ENCODE measurements around the gene SNED1. TPM values are rescaled to one million over a fixed set of nuclear protein-coding genes. Genes with fewer than 3 reads are reported as not detected.
"Not testable (repeated sequence)": the region's sequence is repeated elsewhere in the genome, so short reads cannot be mapped to it uniquely, and the experiment has no call there.

The SNED1 gene
- total RNA-seq, 1 donor from 2014 or later = 2.3 TPM

- Mint-ChIP-seq H3K27ac (ENCODE audit: unreplicated experiment) (peak overlapping the region; percentile 58), H3K9me3 (ENCODE audit: unreplicated experiment) (no peaks in the 10 kb centered on the region), H3K36me3 (ENCODE audit: low read depth, unreplicated experiment) (peaks cover 64% of the 10 kb centered on the region), H3K27me3 (ENCODE audit: unreplicated experiment) (peaks cover 11% of the 10 kb centered on the region), H3K4me3 (ENCODE audit: unreplicated experiment) (peak overlapping the region; percentile 47), H3K4me1 (ENCODE audit: unreplicated experiment) (peaks cover 51% of the 10 kb centered on the region)
- no peak for DNase-seq (ENCODE audit: low spot score)
- TF ChIP-seq CTCF (IDR thresholded peaks at IDR 0.05; ENCODE audit: unreplicated experiment) = no peak
These were observed 97.3 kb downstream of the SNED1 start for GRCh38 chr2:241095594-241096290.

- Mint-ChIP-seq H3K4me1 (ENCODE audit: unreplicated experiment) (peaks cover 51% of the 10 kb centered on the region), H3K36me3 (ENCODE audit: low read depth, unreplicated experiment) (peaks cover 52% of the 10 kb centered on the region), H3K27ac (ENCODE audit: unreplicated experiment) (no peak overlapping the region), H3K9me3 (ENCODE audit: unreplicated experiment) (no peaks in the 10 kb centered on the region), H3K27me3 (ENCODE audit: unreplicated experiment) (peaks cover 9% of the 10 kb centered on the region), H3K4me3 (ENCODE audit: unreplicated experiment) (no peak overlapping the region)
- no peak for DNase-seq (ENCODE audit: low spot score)
- TF ChIP-seq CTCF (IDR thresholded peaks at IDR 0.05; ENCODE audit: unreplicated experiment) = no peak
These were observed 98.6 kb downstream of the SNED1 start for GRCh38 chr2:241096979-241097378.

GRCh38 chr2:241099246-241099645 lies 100.8 kb downstream of the SNED1 start:
- Mint-ChIP-seq H3K27me3 (ENCODE audit: unreplicated experiment) (peaks cover 11% of the 10 kb centered on the region), H3K4me3 (ENCODE audit: unreplicated experiment) (peak overlapping the region; percentile 38), H3K27ac (ENCODE audit: unreplicated experiment) (no peak overlapping the region), H3K36me3 (ENCODE audit: low read depth, unreplicated experiment) (peaks cover 52% of the 10 kb centered on the region), H3K4me1 (ENCODE audit: unreplicated experiment) (peaks cover 56% of the 10 kb centered on the region), H3K9me3 (ENCODE audit: unreplicated experiment) (no peaks in the 10 kb centered on the region)
- DNase-seq (ENCODE audit: low spot score) = no peak
- no peak for TF ChIP-seq CTCF (IDR thresholded peaks at IDR 0.05; ENCODE audit: unreplicated experiment)

- H3K36me3 Mint-ChIP-seq (ENCODE audit: low read depth, unreplicated experiment) = peaks cover 37% of the 10 kb centered on the region
- H3K9me3 Mint-ChIP-seq (ENCODE audit: unreplicated experiment) = no peaks in the 10 kb centered on the region
- H3K27me3 Mint-ChIP-seq (ENCODE audit: unreplicated experiment) = peaks cover 6% of the 10 kb centered on the region
- peak within 1 kb of the TSS; percentile 98 for H3K27ac Mint-ChIP-seq (ENCODE audit: unreplicated experiment)
- H3K4me1 Mint-ChIP-seq (ENCODE audit: unreplicated experiment) = peaks cover 48% of the 10 kb centered on the region
- DNase-seq (ENCODE audit: low spot score) = peak; percentile 63
- H3K4me3 Mint-ChIP-seq (ENCODE audit: unreplicated experiment) = peak within 1 kb of the TSS; percentile 97
- no peak for TF ChIP-seq CTCF (IDR thresholded peaks at IDR 0.05; ENCODE audit: unreplicated experiment)
These were observed 103.9 kb downstream of the SNED1 start, which contains the start of gene MTERF4 for GRCh38 chr2:241102239-241102803. TSS of gene MTERF4 (minus strand) at chr2:241102287. CDS start at chr2:241102273, 14 bp downstream.

GRCh38 chr2:241103176-241103595 lies 104.8 kb downstream of the SNED1 start:
- peaks cover 48% of the 10 kb centered on the region for H3K4me1 Mint-ChIP-seq (ENCODE audit: unreplicated experiment)
- peaks cover 34% of the 10 kb centered on the region for H3K36me3 Mint-ChIP-seq (ENCODE audit: low read depth, unreplicated experiment)
- DNase-seq (ENCODE audit: low spot score) = no peak
- H3K4me3 Mint-ChIP-seq (ENCODE audit: unreplicated experiment) = peak overlapping the region; percentile 97
- TF ChIP-seq CTCF (IDR thresholded peaks at IDR 0.05; ENCODE audit: unreplicated experiment) = no peak
- H3K27me3 Mint-ChIP-seq (ENCODE audit: unreplicated experiment) = peaks cover 3% of the 10 kb centered on the region
- H3K9me3 Mint-ChIP-seq (ENCODE audit: unreplicated experiment) = no peaks in the 10 kb centered on the region
- H3K27ac Mint-ChIP-seq (ENCODE audit: unreplicated experiment) = peak overlapping the region; percentile 98

- not testable (repeated sequence) for H3K4me3 Mint-ChIP-seq (ENCODE audit: unreplicated experiment); DNase-seq (ENCODE audit: low spot score); H3K27ac Mint-ChIP-seq (ENCODE audit: unreplicated experiment); H3K9me3 Mint-ChIP-seq (ENCODE audit: unreplicated experiment); H3K27me3 Mint-ChIP-seq (ENCODE audit: unreplicated experiment)
- H3K36me3 Mint-ChIP-seq (ENCODE audit: low read depth, unreplicated experiment) = peaks cover 30% of the 10 kb centered on the region
- peaks cover 50% of the 10 kb centered on the region for H3K4me1 Mint-ChIP-seq (ENCODE audit: unreplicated experiment)
These were observed 106.2 kb downstream of the SNED1 start for GRCh38 chr2:241104611-241105010.
